IPS-18c (cell line): ENCODE results near the gene SERGEF.

ENCODE experiments used
- H3K4me3 ChIP-seq: 2 replicates; pipeline ENCODE4 v1.7.0; 2013; ENCODE audit warnings: low read depth, mild to moderate bottlenecking, low read length, moderate library complexity; ENCODE audit not compliant: insufficient read depth
- H3K9me3 ChIP-seq: one replicate; pipeline ENCODE4 v1.6.1; 2013; ENCODE audit warnings: mild to moderate bottlenecking, low read length, moderate library complexity; ENCODE audit not compliant: control insufficient read depth, insufficient read depth

The SERGEF gene

GRCh38 chr11:17861036-17861755, 151.7 kb downstream of the SERGEF start:
- no peaks in the 10 kb centered on the region for H3K9me3 ChIP-seq
- H3K4me3 ChIP-seq = no peak overlapping the region

GRCh38 chr11:17859552-17859951, 153.3 kb downstream of the SERGEF start:
- no peaks in the 10 kb centered on the region for H3K9me3 ChIP-seq
- H3K4me3 ChIP-seq = no peak overlapping the region

GRCh38 chr11:17855531-17856290, 157.1 kb downstream of the SERGEF start:
- no peak overlapping the region for H3K4me3 ChIP-seq
- H3K9me3 ChIP-seq = no peaks in the 10 kb centered on the region

GRCh38 chr11:17853280-17853679, 159.6 kb downstream of the SERGEF start:
- no peak overlapping the region for H3K4me3 ChIP-seq

GRCh38 chr11:17852246-17852645, 160.6 kb downstream of the SERGEF start:
- no peak overlapping the region for H3K4me3 ChIP-seq
- H3K9me3 ChIP-seq = no peaks in the 10 kb centered on the region

More at GRCh38 chr11:17853280-17853679, 159.6 kb downstream of the SERGEF start:
- H3K9me3 ChIP-seq = no peaks in the 10 kb centered on the region

- Histone ChIP-seq H3K9me3 (no peaks in the 10 kb centered on the region), H3K4me3 (no peak overlapping the region)
Measured at GRCh38 chr11:17851697-17852096, 161.2 kb downstream of the SERGEF start.

GRCh38 chr11:17850336-17850735, 162.5 kb downstream of the SERGEF start:
- no peaks in the 10 kb centered on the region for H3K9me3 ChIP-seq
- H3K4me3 ChIP-seq = no peak overlapping the region

GRCh38 chr11:17848715-17849114, 164.1 kb downstream of the SERGEF start:
- no peak overlapping the region for H3K4me3 ChIP-seq
- H3K9me3 ChIP-seq = no peaks in the 10 kb centered on the region

- Histone ChIP-seq H3K4me3 (no peak overlapping the region), H3K9me3 (no peaks in the 10 kb centered on the region)
Measured at GRCh38 chr11:17846852-17847453, 165.9 kb downstream of the SERGEF start.

GRCh38 chr11:17845431-17845881, 167.4 kb downstream of the SERGEF start:
- Histone ChIP-seq H3K4me3 (no peak overlapping the region), H3K9me3 (no peaks in the 10 kb centered on the region)

GRCh38 chr11:17840101-17840548, 172.7 kb downstream of the SERGEF start:
- H3K9me3 ChIP-seq = no peaks in the 10 kb centered on the region
- no peak overlapping the region for H3K4me3 ChIP-seq

GRCh38 chr11:17839450-17839849, 173.4 kb downstream of the SERGEF start:
- Histone ChIP-seq H3K4me3 (no peak overlapping the region), H3K9me3 (no peaks in the 10 kb centered on the region)

GRCh38 chr11:17838102-17838501, 174.7 kb downstream of the SERGEF start:
- no peak overlapping the region for H3K4me3 ChIP-seq
- H3K9me3 ChIP-seq = no peaks in the 10 kb centered on the region

GRCh38 chr11:17831883-17832282, 181.0 kb downstream of the SERGEF start:
- Histone ChIP-seq H3K9me3 (no peaks in the 10 kb centered on the region), H3K4me3 (no peak overlapping the region)

GRCh38 chr11:17831228-17831627, 181.6 kb downstream of the SERGEF start:
- Histone ChIP-seq H3K4me3 (no peak overlapping the region), H3K9me3 (no peaks in the 10 kb centered on the region)

- no peak overlapping the region for H3K4me3 ChIP-seq
- H3K9me3 ChIP-seq = no peaks in the 10 kb centered on the region
Measured at GRCh38 chr11:17828311-17828751, 184.5 kb downstream of the SERGEF start.

- Histone ChIP-seq H3K4me3 (no peak overlapping the region), H3K9me3 (no peaks in the 10 kb centered on the region)
Measured at GRCh38 chr11:17827006-17827405, 185.8 kb downstream of the SERGEF start.

GRCh38 chr11:17822401-17822781, 190.5 kb downstream of the SERGEF start:
- Histone ChIP-seq H3K9me3 (no peaks in the 10 kb centered on the region), H3K4me3 (no peak overlapping the region)
